GM12873 (cell line): ENCODE results near the gene RBBP8NL.

Source experiments
- CTCF ChIP-seq: IDR thresholded peaks from 2 replicates; pipeline ENCODE4 v1.5.1; 2012; ENCODE audit warnings: low read depth, mild to moderate bottlenecking, moderate library complexity, low read length, control low read depth; ENCODE audit not compliant: insufficient read depth; ENCODE audit errors: missing control alignments

Gene RBBP8NL

GRCh38 chr20:62369815-62370114 lies 57.6 kb downstream of the RBBP8NL start:
- no peak for TF ChIP-seq CTCF

GRCh38 chr20:62368976-62369814 lies 58.1 kb downstream of the RBBP8NL start:
- peak; percentile 36 for TF ChIP-seq CTCF

- no peak for TF ChIP-seq CTCF
Observed at GRCh38 chr20:62368392-62368975, 58.9 kb downstream of the RBBP8NL start.

- TF ChIP-seq CTCF: no peak
Observed at GRCh38 chr20:62367633-62368391, 59.5 kb downstream of the RBBP8NL start.

- no peak for TF ChIP-seq CTCF
Observed at GRCh38 chr20:62367136-62367632, 60.2 kb downstream of the RBBP8NL start, which contains the start of gene LAMA5. LAMA5 (minus strand) TSS chr20:62367312; CDS start chr20:62367245, 67 bp downstream.

GRCh38 chr20:62366370-62367135 lies 60.8 kb downstream of the RBBP8NL start:
- TF ChIP-seq CTCF: no peak
